ENCODE data around the gene GNAZ. TPM values are rescaled to one million over a fixed set of nuclear protein-coding genes. Genes with fewer than 3 reads are reported as not detected.

Gene GNAZ
- total RNA-seq, 1 donor: 1.3 TPM

- H3K4me3 ChIP-seq (ENCODE audit: low read depth, low read length): no peak overlapping the region
- TF ChIP-seq CTCF (IDR thresholded peaks at IDR 0.05; ENCODE audit: insufficient read depth, low read depth, low read length): no peak
- no peak for DNase-seq (ENCODE audit: low read depth)
Measured at GRCh38 chr22:23079240-23079768, 9.0 kb downstream of the GNAZ start.

GRCh38 chr22:23079814-23080521, 9.6 kb downstream of the GNAZ start:
- no peak overlapping the region for H3K4me3 ChIP-seq (ENCODE audit: low read depth, low read length)
- TF ChIP-seq CTCF (IDR thresholded peaks at IDR 0.05; ENCODE audit: insufficient read depth, low read depth, low read length): no peak
- no peak for DNase-seq (ENCODE audit: low read depth)

- DNase-seq (ENCODE audit: low read depth): no peak
- TF ChIP-seq CTCF (IDR thresholded peaks at IDR 0.05; ENCODE audit: insufficient read depth, low read depth, low read length): no peak
- H3K4me3 ChIP-seq (ENCODE audit: low read depth, low read length): no peak overlapping the region
Measured at GRCh38 chr22:23080613-23081290, 10.4 kb downstream of the GNAZ start.

DNA sequence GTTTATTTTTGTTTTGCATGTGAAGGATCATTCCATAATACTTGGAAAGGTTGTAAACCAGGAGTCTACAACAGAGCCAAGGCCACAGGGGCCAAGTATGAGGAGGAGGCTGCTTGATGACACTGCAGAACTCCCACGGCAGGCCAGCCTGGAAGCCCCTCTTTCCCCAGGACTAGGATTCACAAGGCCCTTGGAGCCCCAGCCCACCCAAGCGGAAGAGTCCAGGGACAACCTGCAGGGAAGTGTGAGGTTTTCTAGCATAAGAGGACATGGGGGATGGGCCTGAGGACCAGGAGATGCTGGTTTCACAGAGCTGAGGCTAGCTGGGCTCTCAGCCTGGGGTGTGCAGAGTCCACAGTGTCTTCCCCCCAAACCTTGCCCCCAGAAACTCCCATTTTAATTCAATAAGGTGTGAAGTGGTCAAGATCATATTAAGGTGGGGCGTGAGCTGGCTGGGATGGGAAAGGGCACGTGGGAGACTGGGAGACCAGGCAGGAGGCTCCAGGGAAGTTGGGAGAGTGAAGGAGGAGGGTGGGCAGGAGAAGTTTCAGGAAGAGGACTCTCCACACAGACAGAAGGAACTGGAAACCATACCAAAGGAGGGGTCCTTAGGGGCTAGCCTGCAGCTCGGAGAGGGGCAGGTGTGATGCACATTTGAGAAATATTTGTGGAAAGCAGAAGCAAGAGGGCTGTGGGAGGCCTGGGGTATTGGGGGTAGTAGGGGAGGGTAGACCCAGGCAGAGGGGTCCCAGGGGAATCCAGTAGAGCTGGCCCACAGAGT, 12.4 kb downstream of the GNAZ start:
- no peak for TF ChIP-seq CTCF (IDR thresholded peaks at IDR 0.05; ENCODE audit: insufficient read depth, low read depth, low read length)
- DNase-seq (ENCODE audit: low read depth): no peak
- no peak overlapping the region for H3K4me3 ChIP-seq (ENCODE audit: low read depth, low read length)

- H3K4me3 ChIP-seq (ENCODE audit: low read depth, low read length): no peak overlapping the region
- no peak for DNase-seq (ENCODE audit: low read depth)
- TF ChIP-seq CTCF (IDR thresholded peaks at IDR 0.05; ENCODE audit: insufficient read depth, low read depth, low read length): no peak
Measured at GRCh38 chr22:23083315-23084021, 13.1 kb downstream of the GNAZ start.

Data from fibroblast of villous mesenchyme (primary cell).